Stimulated activated naive CD4-positive, alpha-beta T cell (primary cell): ENCODE data around the gene TTC21A.

Experiments used
- DNase-seq, 6 experiments: peaks; one replicate each; lab custom pipeline; 2025; lab: John Stamatoyannopoulos, UW

Gene TTC21A

GRCh38 chr3:39137991-39138803 lies 30.7 kb downstream of the TTC21A start:
- no peak for DNase-seq

- DNase-seq: no peak
These were observed 31.4 kb downstream of the TTC21A start for GRCh38 chr3:39138804-39139415.

GRCh38 chr3:39139442-39139841 lies 32.0 kb downstream of the TTC21A start:
- DNase-seq: no peak

- DNase-seq: no peak
These were observed 33.0 kb downstream of the TTC21A start for GRCh38 chr3:39140341-39140971.

GRCh38 chr3:39141171-39141995 lies 33.9 kb downstream of the TTC21A start:
- DNase-seq: peak in 2 of 6 experiments; percentile 6 to 35

- no peak for DNase-seq
These were observed 34.6 kb downstream of the TTC21A start for GRCh38 chr3:39142067-39142466.

GRCh38 chr3:39143051-39143885 lies 35.8 kb downstream of the TTC21A start:
- DNase-seq: no peak

GRCh38 chr3:39144095-39144747 lies 36.7 kb downstream of the TTC21A start:
- DNase-seq: peak in 1 of 6 experiments; percentile 18

GRCh38 chr3:39144748-39145380 lies 37.4 kb downstream of the TTC21A start:
- DNase-seq: peak in 1 of 6 experiments; percentile 16

GRCh38 chr3:39146083-39146501 lies 38.6 kb downstream of the TTC21A start:
- DNase-seq: no peak

GRCh38 chr3:39146611-39147591 lies 39.4 kb downstream of the TTC21A start:
- peak in 5 of 6 experiments; percentile 29 to 59 (median 37) for DNase-seq

GRCh38 chr3:39147711-39148434 lies 40.4 kb downstream of the TTC21A start:
- peak in 5 of 6 experiments; percentile 18 to 65 (median 53) for DNase-seq

- peak in 1 of 6 experiments; percentile 16 for DNase-seq
These were observed 41.1 kb downstream of the TTC21A start for GRCh38 chr3:39148435-39149058.

GRCh38 chr3:39149059-39149455 lies 41.6 kb downstream of the TTC21A start:
- no peak for DNase-seq

GRCh38 chr3:39149498-39150147 lies 42.1 kb downstream of the TTC21A start:
- DNase-seq: no peak

GRCh38 chr3:39150148-39150802 lies 42.8 kb downstream of the TTC21A start:
- peak in 1 of 6 experiments; percentile 17 for DNase-seq
